Stimulated activated CD4-positive, alpha-beta T cell treated with anti-CD3 and anti-CD28 coated beads, Interleukin-12 subunit alpha, Interleukin-12 subunit beta, amount 100 ng/mL, for 24 hours (primary cell): ENCODE measurements around the gene BBS5.
"Not testable (repeated sequence)": the region's sequence is repeated elsewhere in the genome, so short reads cannot be mapped to it uniquely, and the experiment has no call there.

Source experiments
- DNase-seq, 2 experiments: peaks; one replicate each; pipeline ENCODE4 v3.0.0-alpha.2; 2020; ENCODE audit warnings: low read depth in 2 of 2

Gene BBS5

DNA sequence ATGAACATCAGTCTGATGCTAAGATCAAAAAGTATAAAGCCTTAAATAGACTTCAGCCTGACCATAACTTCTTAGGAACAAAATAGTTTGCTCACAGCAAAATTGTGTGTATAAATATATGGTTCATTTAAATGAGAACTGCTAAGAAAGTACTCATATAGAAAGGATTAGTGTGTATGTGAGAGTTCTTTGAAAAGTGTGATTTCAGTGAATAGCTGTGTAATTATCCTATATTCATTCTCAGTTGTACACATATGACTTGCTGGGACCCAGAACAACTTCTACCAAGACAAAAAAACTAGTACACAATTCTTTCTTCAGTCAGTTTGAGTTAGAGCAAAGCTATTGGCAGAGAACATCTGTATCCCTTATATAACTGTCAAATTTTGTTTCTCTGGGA lies 7.2 kb downstream of the BBS5 start:
- no peak for DNase-seq

DNA sequence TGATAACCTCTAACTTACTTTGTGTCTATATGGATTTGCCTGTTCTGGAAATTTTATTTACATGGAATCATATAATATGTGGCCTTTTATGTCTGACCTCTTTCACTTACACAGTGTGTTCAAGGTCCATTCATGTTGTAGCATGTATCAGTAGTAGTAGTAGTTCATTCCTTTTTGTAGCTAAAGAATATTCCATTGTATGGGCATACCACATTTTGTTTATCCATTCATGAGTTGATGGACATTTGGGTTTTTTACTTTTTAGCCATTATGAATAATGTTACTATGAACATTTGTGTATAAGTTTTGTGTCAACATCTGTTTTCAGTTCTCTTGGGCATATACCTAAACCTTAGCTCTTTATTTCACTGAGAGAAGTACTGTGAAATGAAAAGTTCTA lies 11.5 kb downstream of the BBS5 start:
- DNase-seq, result no peak

DNA sequence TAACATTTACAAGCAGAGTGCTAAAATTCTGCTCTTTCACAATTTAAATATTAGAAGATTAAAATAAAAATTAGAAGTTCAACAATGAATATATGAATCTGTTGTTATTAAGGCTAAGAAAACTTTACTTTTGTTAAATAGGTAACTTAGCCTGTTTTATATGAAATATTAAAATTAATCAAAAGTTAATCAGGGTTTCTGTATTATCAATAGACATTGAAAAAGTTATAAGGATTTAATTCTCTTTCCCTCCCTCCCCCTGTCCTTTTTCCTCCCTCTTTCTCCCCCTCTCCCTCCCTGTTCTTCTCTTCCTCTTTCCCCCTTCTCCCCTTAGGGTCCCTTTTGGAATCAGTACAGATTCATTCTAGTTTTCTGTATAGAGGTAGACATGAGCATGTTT lies 12.1 kb downstream of the BBS5 start:
- DNase-seq, result no peak

DNA sequence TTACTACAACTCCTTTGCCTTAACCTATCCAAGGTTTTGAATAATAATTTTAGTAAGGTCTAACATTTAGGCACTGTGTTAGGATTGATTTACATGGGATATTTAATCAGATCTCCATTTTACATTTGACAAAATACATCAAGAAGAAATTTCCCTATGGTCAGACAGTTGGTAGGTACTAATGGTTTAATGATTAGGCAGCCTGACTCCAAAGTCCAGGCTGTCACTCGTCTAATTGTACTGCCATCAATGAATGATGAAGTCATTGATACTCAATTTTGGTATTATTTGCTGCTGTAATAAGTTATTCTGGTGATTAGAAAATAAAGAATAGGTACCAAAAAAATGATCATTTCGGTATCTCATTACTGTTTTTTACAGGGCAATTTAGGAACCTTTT lies 14.1 kb downstream of the BBS5 start:
- no peak for DNase-seq

DNA sequence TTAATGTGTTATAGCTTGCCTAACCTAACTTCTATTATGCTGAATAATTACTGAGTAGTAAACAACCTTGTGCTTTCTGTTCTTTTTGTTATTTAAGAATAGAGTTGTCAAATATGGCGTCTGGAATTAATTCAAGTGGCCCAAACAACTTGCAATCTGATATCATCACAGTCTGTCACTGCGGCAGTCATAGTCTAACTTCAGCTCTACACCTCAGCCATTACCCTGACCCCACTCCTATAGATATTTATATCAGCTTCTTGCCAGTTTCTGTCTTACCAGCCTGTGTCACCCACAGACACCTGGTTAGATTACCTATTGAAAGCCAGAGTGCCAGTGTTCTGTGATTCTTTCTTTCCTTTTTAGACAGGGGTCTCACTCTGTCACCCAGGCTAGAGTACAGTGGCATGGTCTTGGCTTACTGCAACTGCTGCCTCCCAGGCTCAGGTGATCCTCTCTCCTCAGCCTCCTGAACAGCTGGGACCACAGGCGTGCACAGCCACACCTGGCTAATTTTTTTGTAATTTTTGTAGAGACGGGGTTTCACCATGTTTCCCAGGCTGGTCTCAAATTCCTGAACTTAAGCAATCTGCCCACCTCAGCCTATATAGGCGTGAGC lies 16.1 kb downstream of the BBS5 start:
- DNase-seq, result no peak

- DNase-seq, result no peak
Measured at GRCh38 chr2:169504651-169505050, 25.4 kb downstream of the BBS5 start.

GRCh38 chr2:169507698-169508097 lies 28.4 kb downstream of the BBS5 start:
- no peak for DNase-seq

- no peak for DNase-seq
Measured at GRCh38 chr2:169509298-169509885, 30.1 kb downstream of the BBS5 start, which contains the start of gene KLHL41. Gene KLHL41, plus strand, starts transcription at chr2:169509702. Its CDS starts 77 bp downstream, at chr2:169509779.

GRCh38 chr2:169509955-169510354 lies 30.7 kb downstream of the BBS5 start:
- no peak for DNase-seq

DNA sequence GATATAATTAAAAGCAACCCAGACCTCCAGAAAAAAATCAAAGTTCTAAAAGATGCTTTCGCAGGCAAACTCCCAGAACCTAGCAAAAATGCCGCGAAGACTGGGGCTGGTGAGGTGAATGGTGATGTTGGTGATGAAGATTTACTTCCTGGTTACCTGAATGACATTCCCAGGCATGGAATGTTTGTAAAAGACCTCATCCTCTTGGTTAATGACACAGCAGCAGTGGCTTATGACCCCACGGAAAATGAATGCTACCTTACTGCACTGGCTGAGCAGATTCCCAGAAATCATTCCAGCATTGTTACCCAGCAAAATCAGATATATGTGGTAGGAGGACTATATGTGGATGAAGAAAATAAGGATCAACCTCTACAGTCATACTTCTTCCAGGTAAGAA lies 31.2 kb downstream of the BBS5 start:
- no peak for DNase-seq

GRCh38 chr2:169511818-169512217 lies 32.5 kb downstream of the BBS5 start:
- DNase-seq, result no peak

- no peak for DNase-seq
Measured at GRCh38 chr2:169512525-169512924, 33.2 kb downstream of the BBS5 start.

GRCh38 chr2:169513094-169513493 lies 33.8 kb downstream of the BBS5 start:
- no peak for DNase-seq

GRCh38 chr2:169513926-169514325 lies 34.6 kb downstream of the BBS5 start:
- DNase-seq, result no peak

DNA sequence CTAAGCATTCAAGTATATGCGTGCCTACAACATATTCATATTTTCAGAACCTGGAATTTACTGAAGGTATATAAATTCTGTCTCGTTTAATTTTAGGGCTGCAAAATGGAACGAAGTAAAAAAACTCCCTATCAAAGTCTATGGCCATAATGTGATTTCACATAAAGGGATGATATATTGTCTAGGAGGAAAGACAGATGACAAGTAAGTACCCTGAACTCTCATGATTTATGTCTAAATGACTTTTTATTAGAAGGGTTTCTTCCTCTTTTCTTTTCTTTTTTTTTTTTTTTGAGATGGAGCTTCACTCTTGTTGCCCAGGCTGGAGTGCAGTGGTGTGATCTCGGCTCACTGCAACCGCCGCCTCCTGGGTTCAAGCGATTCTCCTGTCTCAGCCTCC lies 35.5 kb downstream of the BBS5 start:
- DNase-seq, result not testable (repeated sequence)

DNA sequence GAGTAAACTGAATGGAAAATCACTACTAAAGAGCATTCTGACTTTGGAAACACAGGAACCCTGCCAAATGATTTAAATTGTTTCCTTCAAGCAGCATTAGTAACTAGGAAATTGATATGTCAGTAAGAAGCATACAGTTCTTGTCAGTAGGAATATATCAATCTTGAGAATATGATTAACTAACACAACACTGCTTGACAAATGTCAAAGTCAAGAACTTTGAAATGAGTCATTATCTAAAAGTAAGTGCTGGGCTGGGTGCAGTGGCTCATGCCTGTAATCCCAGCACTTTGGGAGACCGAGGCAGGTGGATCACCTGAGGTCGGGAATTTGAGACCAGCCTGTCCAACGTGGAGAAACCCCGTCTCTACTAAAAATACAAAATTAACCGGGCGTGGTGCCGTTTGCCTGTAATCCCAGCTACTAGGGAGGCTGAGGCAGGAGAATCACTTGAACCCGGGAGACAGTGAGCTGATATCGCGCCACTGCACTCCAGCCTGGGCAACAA lies 37.2 kb downstream of the BBS5 start:
- DNase-seq, result not testable (repeated sequence)

- DNase-seq, result no peak
Measured at GRCh38 chr2:169520896-169521295, 41.6 kb downstream of the BBS5 start.

DNA sequence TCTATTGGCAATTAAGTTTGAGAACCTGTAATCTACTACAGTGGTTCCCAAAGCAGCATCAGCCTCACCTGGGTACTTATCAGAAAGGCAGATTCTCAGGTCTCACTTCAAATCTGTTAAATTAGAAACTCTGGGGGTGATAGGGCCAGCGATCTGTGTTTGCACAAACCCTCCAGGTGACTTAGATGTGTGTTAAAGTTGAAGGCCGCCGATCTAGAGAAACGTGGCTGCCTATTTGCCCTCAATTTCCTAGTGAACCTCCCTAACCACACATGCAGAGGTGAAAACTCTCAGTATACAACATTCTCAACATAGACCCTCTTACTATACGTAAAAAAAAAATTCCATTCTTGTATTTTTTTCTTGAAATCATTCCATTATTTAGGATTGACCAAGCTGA lies 44.4 kb downstream of the BBS5 start:
- no peak for DNase-seq

- DNase-seq, result no peak
Measured at GRCh38 chr2:169525434-169525833, 46.1 kb downstream of the BBS5 start.

DNA sequence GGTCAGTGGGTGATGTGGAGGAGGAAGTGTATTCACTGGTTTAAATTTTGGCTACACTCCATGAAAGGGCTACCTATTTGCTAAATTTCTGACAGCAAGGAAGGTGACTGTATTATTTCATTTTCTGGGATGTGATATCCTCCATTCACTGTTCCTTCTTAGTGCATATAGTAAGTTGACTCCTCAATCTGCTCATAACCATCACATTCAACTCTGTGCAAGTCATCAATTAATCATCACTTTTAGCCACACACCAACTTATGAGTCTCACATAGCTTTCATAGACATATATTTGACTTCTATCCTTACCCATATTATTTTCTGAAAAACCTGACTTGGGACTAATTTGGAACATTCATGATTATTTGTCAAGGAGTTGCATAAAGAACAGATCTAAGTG lies 47.2 kb downstream of the BBS5 start:
- no peak for DNase-seq

DNA sequence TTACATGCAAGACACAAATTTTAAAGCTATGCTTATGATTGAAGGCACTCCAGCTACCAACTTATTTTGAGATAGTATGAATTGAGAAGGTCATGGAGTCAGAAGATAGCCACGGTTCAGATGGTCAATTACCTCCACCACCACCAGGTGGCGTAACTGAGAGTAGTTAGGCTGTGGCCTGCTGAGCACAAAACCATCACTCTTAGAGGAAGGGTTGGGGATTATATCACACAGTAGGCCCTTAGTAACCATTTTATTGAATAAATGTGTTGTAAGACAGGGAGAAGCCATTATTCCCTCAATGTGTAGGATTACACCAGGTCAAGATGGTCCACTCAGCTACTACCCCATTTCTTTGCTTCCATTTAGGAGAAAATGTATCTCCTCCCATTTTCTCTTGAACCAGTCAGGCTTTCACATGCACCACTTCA lies 49.0 kb downstream of the BBS5 start:
- DNase-seq, result peak; percentile 41 to 76

GRCh38 chr2:169539460-169539859 lies 60.2 kb downstream of the BBS5 start:
- DNase-seq, result not testable (repeated sequence)

DNA sequence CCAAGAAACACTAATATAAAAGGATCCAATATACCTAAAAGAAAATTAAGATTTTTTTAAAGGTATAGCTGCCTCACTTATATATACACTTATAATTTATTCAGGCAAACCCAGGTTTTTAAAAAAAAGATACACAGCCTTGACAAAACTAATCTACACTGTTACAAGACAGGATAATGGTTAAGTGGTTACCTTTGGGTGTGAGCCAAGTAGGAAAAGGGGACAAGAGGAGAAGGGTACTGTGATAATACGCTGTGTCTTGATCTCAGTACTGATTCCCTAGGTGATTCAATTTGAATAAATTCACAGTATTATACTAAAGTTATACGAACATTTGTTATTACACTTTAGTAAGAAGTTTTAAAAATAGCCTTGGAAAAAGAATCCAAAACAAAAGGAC lies 60.9 kb downstream of the BBS5 start:
- DNase-seq, result no peak

DNA sequence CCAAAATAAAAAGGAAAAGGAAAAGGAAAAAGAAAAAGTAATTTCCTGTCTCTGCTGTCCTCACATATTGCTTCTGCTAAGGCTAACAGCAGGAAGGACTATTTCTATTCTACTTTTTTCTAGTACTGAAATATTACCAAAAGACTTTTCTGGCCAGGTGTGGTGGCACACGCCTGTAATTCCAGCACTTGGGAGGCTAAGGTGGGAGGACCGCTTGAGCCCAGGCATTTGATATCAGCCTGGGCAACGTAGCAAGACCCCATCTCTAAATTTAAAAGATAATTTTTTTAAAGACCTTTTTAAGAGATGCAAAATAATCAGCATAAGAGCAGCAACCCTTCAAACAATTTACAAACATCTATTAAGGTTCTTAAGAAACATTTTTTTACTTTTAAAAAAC lies 63.1 kb downstream of the BBS5 start:
- no peak for DNase-seq
